Duodenal mucosa (tissue), 2 donors: Measurements from ENCODE around the gene TMEM270.
"Not testable (repeated sequence)": the region's sequence is repeated elsewhere in the genome, so short reads cannot be mapped to it uniquely, and the experiment has no call there.

ENCODE experiments used
- H3K27ac ChIP-seq: one replicate; pipeline ENCODE4 v1.7.0; 2013; ENCODE audit warnings: low read depth, low read length
- H3K27me3 ChIP-seq, 2 donors: one replicate each; pipeline ENCODE4 v1.7.0; 2013; ENCODE audit warnings: low read length in 2 of 2, control low read depth in 1 of 2; ENCODE audit not compliant: insufficient read depth in 2 of 2, control insufficient read depth in 1 of 2
- H3K36me3 ChIP-seq, 2 donors: one replicate each; pipeline ENCODE4 v1.7.0; 2013; ENCODE audit warnings: low read length in 2 of 2, control low read depth in 1 of 2; ENCODE audit not compliant: insufficient read depth in 2 of 2, control insufficient read depth in 1 of 2
- H3K4me1 ChIP-seq, 2 donors: one replicate each; pipeline ENCODE4 v1.7.0; 2013; ENCODE audit warnings: low read length in 2 of 2, control low read depth in 1 of 2; ENCODE audit not compliant: insufficient read depth in 2 of 2, control insufficient read depth in 1 of 2
- H3K4me3 ChIP-seq, 2 donors: one replicate each; pipeline ENCODE4 v1.7.0; 2013; ENCODE audit warnings: low read length in 2 of 2, low read depth in 1 of 2
- H3K9ac ChIP-seq, 2 donors: one replicate each; pipeline ENCODE4 v1.7.0; 2013; ENCODE audit warnings: low read length in 2 of 2, low read depth in 1 of 2
- H3K9me3 ChIP-seq, 2 donors: one replicate each; pipeline ENCODE4 v1.7.0; 2013; ENCODE audit warnings: low read length in 2 of 2, control low read depth in 1 of 2; ENCODE audit not compliant: control insufficient read depth in 1 of 2

Gene TMEM270

GRCh38 chr7:73831834-73832651, 28.9 kb upstream of the TMEM270 start:
- H3K9me3 ChIP-seq = no peaks in the 10 kb centered on the region
- peaks cover 0 to 3% of the 10 kb centered on the region in 2 donors for H3K36me3 ChIP-seq
- peak overlapping the region; percentile 99 for H3K9ac ChIP-seq
- H3K27ac ChIP-seq = peak overlapping the region; percentile 98
- H3K4me3 ChIP-seq = peak overlapping the region; percentile 90 to 92
- no peaks in the 10 kb centered on the region for H3K27me3 ChIP-seq
- peaks cover 24 to 36% of the 10 kb centered on the region in 2 donors for H3K4me1 ChIP-seq

GRCh38 chr7:73832806-73833205, 28.2 kb upstream of the TMEM270 start:
- H3K4me3 ChIP-seq = peak overlapping the region; percentile 90 to 92
- H3K9ac ChIP-seq = peak overlapping the region; percentile 54 to 99
- no peaks in the 10 kb centered on the region for H3K27me3 ChIP-seq
- peaks cover 0 to 3% of the 10 kb centered on the region in 2 donors for H3K36me3 ChIP-seq
- H3K9me3 ChIP-seq = no peaks in the 10 kb centered on the region
- H3K27ac ChIP-seq = peak overlapping the region; percentile 70
- H3K4me1 ChIP-seq = peaks cover 16 to 29% of the 10 kb centered on the region in 2 donors

GRCh38 chr7:73833251-73833919, 27.6 kb upstream of the TMEM270 start:
- Histone ChIP-seq H3K36me3 (peaks cover 0 to 3% of the 10 kb centered on the region in 2 donors), H3K9me3 (no peaks in the 10 kb centered on the region), H3K4me3 (peak overlapping the region; percentile 90 to 92), H3K27ac (peak overlapping the region; percentile 70), H3K9ac (peak overlapping the region; percentile 54 to 99), H3K27me3 (no peaks in the 10 kb centered on the region), H3K4me1 (peaks cover 16 to 24% of the 10 kb centered on the region in 2 donors)

GRCh38 chr7:73834626-73835191, 26.2 kb upstream of the TMEM270 start:
- Histone ChIP-seq H3K36me3 (peaks cover 0 to 3% of the 10 kb centered on the region in 2 donors), H3K9ac (no peak overlapping the region), H3K4me1 (peaks cover 6 to 12% of the 10 kb centered on the region in 2 donors), H3K4me3 (no peak overlapping the region), H3K27ac (no peak overlapping the region), H3K9me3 (no peaks in the 10 kb centered on the region), H3K27me3 (no peaks in the 10 kb centered on the region)

- H3K4me1 ChIP-seq = peaks cover 10 to 16% of the 10 kb centered on the region in 2 donors
- H3K27ac ChIP-seq, H3K4me3 ChIP-seq, H3K36me3 ChIP-seq, H3K9ac ChIP-seq, H3K9me3 ChIP-seq, H3K27me3 ChIP-seq: not testable (repeated sequence)
These were observed 23.8 kb upstream of the TMEM270 start for GRCh38 chr7:73837167-73837566.

GRCh38 chr7:73838642-73839041, 22.3 kb upstream of the TMEM270 start:
- no peaks in the 10 kb centered on the region for H3K9me3 ChIP-seq
- H3K27ac ChIP-seq = no peak overlapping the region
- no peaks in the 10 kb centered on the region for H3K27me3 ChIP-seq
- H3K4me3 ChIP-seq = no peak overlapping the region
- peaks cover 5 to 13% of the 10 kb centered on the region in 2 donors for H3K4me1 ChIP-seq
- H3K36me3 ChIP-seq = no peaks in the 10 kb centered on the region
- no peak overlapping the region for H3K9ac ChIP-seq

GRCh38 chr7:73839290-73839689, 21.7 kb upstream of the TMEM270 start:
- Histone ChIP-seq H3K4me3 (no peak overlapping the region), H3K9ac (no peak overlapping the region), H3K36me3 (no peaks in the 10 kb centered on the region), H3K27me3 (no peaks in the 10 kb centered on the region), H3K9me3 (no peaks in the 10 kb centered on the region), H3K27ac (no peak overlapping the region), H3K4me1 (peaks cover 5 to 12% of the 10 kb centered on the region in 2 donors)

GRCh38 chr7:73839743-73840714, 20.9 kb upstream of the TMEM270 start:
- Histone ChIP-seq H3K27ac (no peak overlapping the region), H3K27me3 (no peaks in the 10 kb centered on the region), H3K9ac (no peak overlapping the region), H3K36me3 (no peaks in the 10 kb centered on the region), H3K4me1 (peaks cover 5 to 12% of the 10 kb centered on the region in 2 donors), H3K4me3 (no peak overlapping the region), H3K9me3 (no peaks in the 10 kb centered on the region)

GRCh38 chr7:73840715-73841379, 20.1 kb upstream of the TMEM270 start:
- H3K9me3 ChIP-seq = no peaks in the 10 kb centered on the region
- no peak overlapping the region for H3K4me3 ChIP-seq
- no peak overlapping the region for H3K27ac ChIP-seq
- H3K4me1 ChIP-seq = peaks cover 5 to 12% of the 10 kb centered on the region in 2 donors
- H3K36me3 ChIP-seq = no peaks in the 10 kb centered on the region
- no peaks in the 10 kb centered on the region for H3K27me3 ChIP-seq
- no peak overlapping the region for H3K9ac ChIP-seq
